Central memory CD4-positive, alpha-beta T cell (primary cell): ENCODE results near the gene PLEKHG7.

ENCODE experiments used
- DNase-seq: peaks from one replicate; pipeline ENCODE4 v3.0.0; 2022

The PLEKHG7 gene

GRCh38 chr12:92814584-92814983 is 111.8 kb downstream of the PLEKHG7 start:
- no peak for DNase-seq

- DNase-seq = no peak
Observed at GRCh38 chr12:92821142-92821541, 118.4 kb downstream of the PLEKHG7 start.
